H1 (cell line): Measurements from ENCODE around the gene CD300LB. TPM values are rescaled to one million over a fixed set of nuclear protein-coding genes. Genes with fewer than 3 reads are reported as not detected.

Experiments used
- CBX8 ChIP-seq: fragments of 300-800, 300-1000 bp; sonication (generic); IDR thresholded peaks from 2 replicates; pipeline ENCODE4 v1.7.1; 2016; ENCODE audit warnings: low read depth, low read length, borderline replicate concordance
- CEBPB ChIP-seq: IDR thresholded peaks from 2 replicates; pipeline ENCODE4 v1.6.1; 2012; ENCODE audit warnings: low read depth, low read length
- CHD1 ChIP-seq: IDR thresholded peaks from 2 replicates; pipeline ENCODE4 v1.6.1; 2012; ENCODE audit warnings: low read depth, low read length, improper control_type of control experiment
- CHD2 ChIP-seq: IDR thresholded peaks from 2 replicates; pipeline ENCODE4 v1.6.1; 2012; ENCODE audit warnings: low read length, improper control_type of control experiment
- E2F6 ChIP-seq: IDR thresholded peaks from 2 replicates; pipeline ENCODE4 v1.6.1; 2012; ENCODE audit warnings: inconsistent platforms
- EGR1 ChIP-seq: IDR thresholded peaks from 2 replicates; pipeline ENCODE4 v1.6.1; 2011; ENCODE audit warnings: low read depth, low read length, borderline replicate concordance
- EP300 ChIP-seq, 2 experiments: IDR thresholded peaks; 1 replicate in 1 of 2; 2 replicates in 1 of 2; pipeline ENCODE4 v1.6.1; 2011 to 2012; ENCODE audit warnings: low read depth in 2 of 2, low read length in 2 of 2, mild to moderate bottlenecking in 2 of 2, borderline replicate concordance in 1 of 2, inconsistent platforms in 1 of 2, moderate library complexity in 1 of 2
- GABPA ChIP-seq: IDR thresholded peaks from 2 replicates; pipeline ENCODE4 v1.6.1; 2011; ENCODE audit warnings: mild to moderate bottlenecking, low read length, moderate library complexity, borderline replicate concordance; ENCODE audit not compliant: insufficient read depth
- JUND ChIP-seq: IDR thresholded peaks from 2 replicates; pipeline ENCODE4 v1.6.1; 2011; ENCODE audit warnings: mild to moderate bottlenecking, improper control_type of control experiment, low read length
- NANOG ChIP-seq: IDR thresholded peaks from 2 replicates; pipeline ENCODE4 v1.6.1; 2011; ENCODE audit warnings: low read length, low read depth, mild to moderate bottlenecking, inconsistent platforms; ENCODE audit not compliant: insufficient read depth, poor library complexity, severe bottlenecking
- NRF1 ChIP-seq: IDR thresholded peaks from 2 replicates; pipeline ENCODE4 v1.6.1; 2011; ENCODE audit warnings: mild to moderate bottlenecking, low read depth, low read length, improper control_type of control experiment
- POU5F1 ChIP-seq: IDR thresholded peaks from 2 replicates; pipeline ENCODE4 v1.6.1; 2011; ENCODE audit warnings: low read depth, mild to moderate bottlenecking, low read length, moderate library complexity
- RAD21 ChIP-seq, 2 experiments: IDR thresholded peaks in 1 of 2; conservative IDR thresholded peaks in 1 of 2; 2 replicates each; pipeline ENCODE4 v1.6.1; 2011; ENCODE audit warnings: low read depth in 2 of 2, low read length in 2 of 2, improper control_type of control experiment in 1 of 2, inconsistent platforms in 1 of 2, mild to moderate bottlenecking in 1 of 2, moderate library complexity in 1 of 2
- RBBP5 ChIP-seq: IDR thresholded peaks from 2 replicates; pipeline ENCODE4 v1.7.1; 2012; ENCODE audit warnings: low read depth, mild to moderate bottlenecking, inconsistent platforms, low read length, moderate library complexity, borderline replicate concordance
- RNF2 ChIP-seq: fragments of 200-900, 300-1000 bp; sonication (generic); IDR thresholded peaks from 2 replicates; pipeline ENCODE4 v1.7.1; 2016; ENCODE audit warnings: borderline replicate concordance, low read depth, mild to moderate bottlenecking, antibody characterized with exemption, low read length; ENCODE audit not compliant: poor library complexity, severe bottlenecking; ENCODE audit errors: missing control alignments
- RXRA ChIP-seq: IDR thresholded peaks from 2 replicates; pipeline ENCODE4 v1.6.1; 2011; ENCODE audit warnings: low read depth, mild to moderate bottlenecking, low read length, moderate library complexity; ENCODE audit not compliant: insufficient read depth
- SP4 ChIP-seq: IDR thresholded peaks from 2 replicates; pipeline ENCODE4 v1.6.1; 2012; ENCODE audit warnings: low read length, inconsistent platforms
- SUZ12 ChIP-seq: fragments of 200-600 bp; sonication (generic); IDR thresholded peaks from 2 replicates; pipeline ENCODE4 v1.6.1; 2012; ENCODE audit warnings: mild to moderate bottlenecking, inconsistent platforms, low read length, moderate library complexity, mixed read lengths
- TAF7 ChIP-seq: optimal IDR thresholded peaks from 2 replicates; pipeline ENCODE3; 2011; ENCODE audit warnings: low read depth, mild to moderate bottlenecking, inconsistent platforms, low read length, moderate library complexity, borderline replicate concordance
- USF2 ChIP-seq: IDR thresholded peaks from 2 replicates; pipeline ENCODE4 v1.6.1; 2011; ENCODE audit warnings: low read length, improper control_type of control experiment
- polyA plus RNA-seq, 7 experiments: library from polyadenylated mRNA; depleted of rRNA in 3 of 7; stranded (reverse) in 5 of 7; unstranded in 2 of 7; fragments of >200 nt in 5 of 7; fragments of 200-250 nt in 2 of 7; gene quantifications; 1 replicate in 5 of 7; 2 replicates in 1 of 7; 4 replicates in 1 of 7; pipeline versions ENCODE4 v1.2.1 to v1.2.3, GENCODE V29; 2011 to 2013; ENCODE audit warnings: missing spikeins in 2 of 7, mixed read lengths in 2 of 7
- total RNA-seq: library from RNA; stranded (reverse); fragmentation: NEBNext Ultra II Directional; extraction: Animal tissue kit (Norgen Biotek cat#: 25700); gene quantifications from 2 replicates; pipeline ENCODE4 v1.2.1, GENCODE V29; 2021

CD300LB gene
- total and polyA plus RNA-seq, 2 of the 8 experiments (the other 6 are each of a cell fraction or from before 2014, with no cell fraction given): not detected

GRCh38 chr17:74493331-74493833, 37.9 kb downstream of the CD300LB start (continued):
- TF ChIP-seq RNF2 (no peak), POU5F1 (no peak), CEBPB (no peak), TAF7 (no peak), SP4 (no peak), SUZ12 (no peak), RAD21 (IDR thresholded peaks at IDR 0.05 in 1 of 2, conservative IDR thresholded peaks at IDR 0.05 in 1 of 2; ENCODE audit: low read depth in 2 of 2, low read length in 2 of 2) (peak; percentile 94 to 97), EGR1 (no peak), CHD1 (no peak), USF2 (no peak), RXRA (no peak), EP300 (IDR thresholded peaks at IDR 0.05; ENCODE audit: borderline replicate concordance in 1 of 2, low read depth in 2 of 2, low read length in 2 of 2) (no peak), RBBP5 (no peak), GABPA (no peak), E2F6 (no peak), NANOG (no peak), CHD2 (no peak), CBX8 (no peak), NRF1 (no peak), JUND (no peak)
- TF ChIP-seq, all 59 proteins: peak for 5
